Hepatocyte (in vitro differentiated cells): ENCODE results near the gene LPAR2. TPM values are rescaled to one million over a fixed set of nuclear protein-coding genes. Genes with fewer than 3 reads are reported as not detected.

ENCODE experiments used
- DNase-seq: peaks from one replicate; pipeline ENCODE4 v3.0.0-alpha.2; 2016; ENCODE audit warnings: low spot score
- H2AFZ ChIP-seq: fragments of 200-600 bp; sonication (generic); 2 replicates; pipeline ENCODE4 v1.6.0; 2016; ENCODE audit warnings: antibody characterized with exemption, mild to moderate bottlenecking
- H3K27ac ChIP-seq: fragments of 200-600 bp; sonication (generic); 2 replicates; pipeline ENCODE4 v1.5.1; 2016; ENCODE audit warnings: mild to moderate bottlenecking
- H3K27me3 ChIP-seq: fragments of 200-600 bp; sonication (generic); 2 replicates; pipeline ENCODE4 v1.6.1; 2016
- H3K36me3 ChIP-seq: fragments of 200-600 bp; sonication (generic); replicated peaks from 2 replicates; pipeline ENCODE4 v1.5.1; 2016; ENCODE audit warnings: low read depth; ENCODE audit not compliant: insufficient read depth
- H3K4me1 ChIP-seq: fragments of 200-600 bp; sonication (generic); 2 replicates; pipeline ENCODE4 v1.5.1; 2016; ENCODE audit warnings: mild to moderate bottlenecking, moderate library complexity; ENCODE audit not compliant: insufficient read depth
- H3K4me2 ChIP-seq: fragments of 200-600 bp; sonication (generic); 2 replicates; pipeline ENCODE4 v1.6.0; 2016
- H3K4me3 ChIP-seq: fragments of 200-600 bp; sonication (generic); 2 replicates; pipeline ENCODE4 v1.5.1; 2016; ENCODE audit warnings: mild to moderate bottlenecking
- H3K79me2 ChIP-seq: fragments of 200-600 bp; sonication (generic); 2 replicates; pipeline ENCODE4 v1.6.0; 2017; ENCODE audit warnings: mild to moderate bottlenecking
- H3K9me2 ChIP-seq: fragments of 200-600 bp; sonication (generic); replicated peaks from 2 replicates; pipeline ENCODE4 v1.6.0; 2017; ENCODE audit warnings: mild to moderate bottlenecking; ENCODE audit not compliant: insufficient read depth
- H3K9me3 ChIP-seq: fragments of 200-600 bp; sonication (generic); 2 replicates; pipeline ENCODE4 v1.5.1; 2016; ENCODE audit warnings: low read depth, mild to moderate bottlenecking
- H4K20me1 ChIP-seq: fragments of 200-600 bp; sonication (generic); 2 replicates; pipeline ENCODE4 v1.6.0; 2016; ENCODE audit warnings: mild to moderate bottlenecking; ENCODE audit not compliant: insufficient read depth, poor library complexity, severe bottlenecking
- EZH2 ChIP-seq: fragments of 200-600 bp; sonication (generic); IDR thresholded peaks from 2 replicates; pipeline ENCODE4 v1.6.1; 2016; ENCODE audit warnings: antibody characterized with exemption, mild to moderate bottlenecking, borderline replicate concordance
- EZH2phosphoT487 ChIP-seq: fragments of 200-600 bp; sonication (generic); IDR thresholded peaks from one replicate; pipeline ENCODE4 v1.6.1; 2018; ENCODE audit warnings: antibody characterized with exemption, mild to moderate bottlenecking, low read depth, moderate library complexity; ENCODE audit not compliant: unreplicated experiment, severe bottlenecking
- WGBS: methylation state at CpG from one replicate; pipeline ENCODE4 v1.1.6; 2016; ENCODE audit warnings: low lambda C conversion rate; ENCODE audit errors: missing lambda C conversion rate; 5-methylcytosine and 5-hydroxymethylcytosine counted together
- polyA plus RNA-seq: library from polyadenylated mRNA; unstranded; fragments of >200 nt; fragmentation: Nextera tagmentation; extraction: Ambion mirVana; gene quantifications from 2 replicates; pipeline ENCODE4 v1.2.1, GENCODE V29; 2016
- total RNA-seq: library from RNA; depleted of rRNA; stranded (reverse); fragments of >200 nt; gene quantifications from 2 replicates; pipeline ENCODE4 v1.2.3, GENCODE V29; 2014
- TF ChIP-seq, protein P1 (sequence below): fragments of 200-600 bp; sonication (generic); IDR thresholded peaks from 2 replicates; pipeline ENCODE4 v1.5.1; 2016; ENCODE audit warnings: antibody characterized with exemption, mild to moderate bottlenecking; ENCODE audit not compliant: poor library complexity

The LPAR2 gene
- total and polyA plus RNA-seq, 2 experiments from 2014 or later, result 20.1 to 33.1 TPM

DNA sequence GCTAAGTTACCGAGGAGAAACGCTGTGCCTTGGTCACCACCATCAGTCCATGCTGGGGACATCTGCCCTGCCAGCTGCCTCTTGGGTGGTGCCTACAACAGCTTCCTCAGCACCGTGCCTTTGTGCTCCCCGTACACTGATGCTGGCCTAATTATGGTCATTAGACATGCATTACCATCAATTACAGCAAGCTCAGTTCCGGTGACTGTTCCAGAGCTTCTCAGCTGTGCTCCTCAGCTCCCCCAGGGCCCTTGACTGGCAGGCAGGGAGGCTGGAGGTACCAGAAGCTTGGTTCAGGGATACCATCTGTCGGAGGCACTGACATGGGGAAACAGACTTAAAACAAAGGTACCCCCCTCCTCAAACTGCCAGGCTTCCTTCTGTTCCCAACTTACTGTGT lies 49.8 kb downstream of the LPAR2 start:
- Histone ChIP-seq H3K36me3 (no peaks in the 10 kb centered on the region), H3K4me1 (no peaks in the 10 kb centered on the region), H3K4me2 (no peak overlapping the region), H3K9me2 (no peaks in the 10 kb centered on the region), H3K79me2 (no peaks in the 10 kb centered on the region), H2AFZ (no peak overlapping the region), H3K27me3 (no peaks in the 10 kb centered on the region), H3K27ac (no peak overlapping the region), H3K4me3 (no peak overlapping the region), H4K20me1 (no peaks in the 10 kb centered on the region), H3K9me3 (no peaks in the 10 kb centered on the region)
- TF ChIP-seq EZH2phosphoT487, result no peak
- TF ChIP-seq, protein P1, sequence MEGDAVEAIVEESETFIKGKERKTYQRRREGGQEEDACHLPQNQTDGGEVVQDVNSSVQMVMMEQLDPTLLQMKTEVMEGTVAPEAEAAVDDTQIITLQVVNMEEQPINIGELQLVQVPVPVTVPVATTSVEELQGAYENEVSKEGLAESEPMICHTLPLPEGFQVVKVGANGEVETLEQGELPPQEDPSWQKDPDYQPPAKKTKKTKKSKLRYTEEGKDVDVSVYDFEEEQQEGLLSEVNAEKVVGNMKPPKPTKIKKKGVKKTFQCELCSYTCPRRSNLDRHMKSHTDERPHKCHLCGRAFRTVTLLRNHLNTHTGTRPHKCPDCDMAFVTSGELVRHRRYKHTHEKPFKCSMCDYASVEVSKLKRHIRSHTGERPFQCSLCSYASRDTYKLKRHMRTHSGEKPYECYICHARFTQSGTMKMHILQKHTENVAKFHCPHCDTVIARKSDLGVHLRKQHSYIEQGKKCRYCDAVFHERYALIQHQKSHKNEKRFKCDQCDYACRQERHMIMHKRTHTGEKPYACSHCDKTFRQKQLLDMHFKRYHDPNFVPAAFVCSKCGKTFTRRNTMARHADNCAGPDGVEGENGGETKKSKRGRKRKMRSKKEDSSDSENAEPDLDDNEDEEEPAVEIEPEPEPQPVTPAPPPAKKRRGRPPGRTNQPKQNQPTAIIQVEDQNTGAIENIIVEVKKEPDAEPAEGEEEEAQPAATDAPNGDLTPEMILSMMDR, result no peak
- 91% methylated on average over 6 of the region's 6 CpGs for WGBS
- no peak for DNase-seq

DNA sequence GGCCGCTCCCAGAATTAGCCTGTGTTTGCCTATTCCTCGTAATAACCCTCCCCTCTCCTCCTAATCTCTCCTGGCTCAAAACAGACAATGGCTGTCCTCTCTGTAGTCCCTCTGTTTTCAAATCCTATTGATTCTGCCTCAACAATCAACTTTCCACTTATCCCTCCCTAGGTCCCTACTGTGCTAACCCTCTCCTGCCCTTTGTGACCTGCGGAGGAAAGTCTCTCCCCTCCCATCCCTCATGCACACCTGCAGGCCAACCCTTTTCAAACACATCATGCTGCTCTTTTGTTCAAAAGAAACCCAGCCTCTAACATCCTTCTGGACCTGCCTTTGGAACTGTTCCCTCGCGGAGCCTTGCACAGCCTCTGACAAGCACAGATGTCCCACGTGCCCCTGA lies 52.6 kb downstream of the LPAR2 start:
- WGBS, result 65% methylated on average over 6 of the region's 6 CpGs
- no peak for TF ChIP-seq EZH2
- TF ChIP-seq, protein P1, result no peak
- no peak for TF ChIP-seq EZH2phosphoT487
- no peaks in the 10 kb centered on the region for H3K79me2 ChIP-seq
- H3K4me2 ChIP-seq, result no peak overlapping the region
- DNase-seq, result no peak
- H3K27ac ChIP-seq, result no peak overlapping the region
- H2AFZ ChIP-seq, result no peak overlapping the region
- H3K4me1 ChIP-seq, result no peaks in the 10 kb centered on the region
- H3K9me3 ChIP-seq, result no peaks in the 10 kb centered on the region
- no peaks in the 10 kb centered on the region for H3K27me3 ChIP-seq
- no peaks in the 10 kb centered on the region for H3K36me3 ChIP-seq
- H3K9me2 ChIP-seq, result no peaks in the 10 kb centered on the region
- H4K20me1 ChIP-seq, result no peaks in the 10 kb centered on the region
- H3K4me3 ChIP-seq, result no peak overlapping the region

Other genes starting within 250 kb of the LPAR2 start
- 28.0 and 35.7 TPM in 2 replicates for gene GATAD2A, start 222.5 kb downstream of the LPAR2 start, total RNA-seq
- 31.4 and 35.3 TPM in 2 replicates for gene GATAD2A, start 222.5 kb downstream of the LPAR2 start, polyA plus RNA-seq
- 0.87 and 1.1 TPM in 2 replicates for gene TSSK6, start 112.7 kb downstream of the LPAR2 start, total RNA-seq
- gene TSSK6, start 112.7 kb downstream of the LPAR2 start, polyA plus RNA-seq, result 1.3 TPM in 1 of 2 replicates, not detected in the other
- 46.3 and 80.4 TPM in 2 replicates for gene NDUFA13, start 112.0 kb downstream of the LPAR2 start, total RNA-seq
- gene NDUFA13, start 112.0 kb downstream of the LPAR2 start, polyA plus RNA-seq, result 598 and 615 TPM in 2 replicates
- 0.72 and 3.0 TPM in 2 replicates for gene YJEFN3, start 99.3 kb downstream of the LPAR2 start, total RNA-seq
- 12.5 and 14.0 TPM in 2 replicates for gene YJEFN3, start 99.3 kb downstream of the LPAR2 start, polyA plus RNA-seq
- 5.4 and 5.7 TPM in 2 replicates for gene CILP2, start 90.0 kb downstream of the LPAR2 start, total RNA-seq
- 16.5 and 22.5 TPM in 2 replicates for gene CILP2, start 90.0 kb downstream of the LPAR2 start, polyA plus RNA-seq
- gene PBX4, start 9.5 kb downstream of the LPAR2 start, total RNA-seq, result 0.64 and 3.2 TPM in 2 replicates
- gene PBX4, start 9.5 kb downstream of the LPAR2 start, polyA plus RNA-seq, result 2.5 and 4.3 TPM in 2 replicates
- 4.5 and 5.6 TPM in 2 replicates for gene GMIP, start 15.4 kb upstream of the LPAR2 start, total RNA-seq
- 11.4 and 13.0 TPM in 2 replicates for gene GMIP, start 15.4 kb upstream of the LPAR2 start, polyA plus RNA-seq
- gene ATP13A1, start 35.5 kb upstream of the LPAR2 start, total RNA-seq, result 53.0 and 113 TPM in 2 replicates
- 92.0 and 97.5 TPM in 2 replicates for gene ATP13A1, start 35.5 kb upstream of the LPAR2 start, polyA plus RNA-seq
- gene ZNF101, start 40.6 kb upstream of the LPAR2 start, total RNA-seq, result 3.3 and 5.9 TPM in 2 replicates
- gene ZNF101, start 40.6 kb upstream of the LPAR2 start, polyA plus RNA-seq, result 3.6 and 5.1 TPM in 2 replicates
- gene ZNF14, start 104.9 kb upstream of the LPAR2 start, total RNA-seq, result 7.3 and 7.5 TPM in 2 replicates
- gene ZNF14, start 104.9 kb upstream of the LPAR2 start, polyA plus RNA-seq, result 3.9 and 4.6 TPM in 2 replicates
- 27.7 and 47.1 TPM in 2 replicates for gene ZNF506, start 193.5 kb upstream of the LPAR2 start, total RNA-seq
- 9.9 and 16.4 TPM in 2 replicates for gene ZNF506, start 193.5 kb upstream of the LPAR2 start, polyA plus RNA-seq
- 12.3 and 16.2 TPM in 2 replicates for gene ZNF253, start 237.7 kb upstream of the LPAR2 start, total RNA-seq
- gene ZNF253, start 237.7 kb upstream of the LPAR2 start, polyA plus RNA-seq, result 5.0 and 7.1 TPM in 2 replicates